RPMI8226 (cell line): ENCODE data around the gene MKLN1.
A peak's percentile ranks its signal among the peaks of the same experiment; 100 is the strongest.
"Not testable (repeated sequence)": the region's sequence is repeated elsewhere in the genome, so short reads cannot be mapped to it uniquely, and the experiment has no call there.

Experiments
- DNase-seq: peaks from one replicate; pipeline ENCODE4 v3.0.0-alpha.2; 2015

Gene MKLN1

GRCh38 chr7:131504157-131504899 is 176.7 kb downstream of the MKLN1 start:
- no peak for DNase-seq

- DNase-seq, result not testable (repeated sequence)
These were observed 177.5 kb downstream of the MKLN1 start for GRCh38 chr7:131505037-131505620.

GRCh38 chr7:131505636-131506557 is 178.2 kb downstream of the MKLN1 start:
- DNase-seq, result no peak

- DNase-seq, result no peak
These were observed 178.9 kb downstream of the MKLN1 start for GRCh38 chr7:131506597-131506996.

GRCh38 chr7:131507592-131508331 is 180.1 kb downstream of the MKLN1 start:
- DNase-seq, result peak; percentile 86

GRCh38 chr7:131508754-131509486 is 181.2 kb downstream of the MKLN1 start:
- DNase-seq, result no peak

GRCh38 chr7:131509781-131510180 is 182.1 kb downstream of the MKLN1 start:
- DNase-seq, result no peak

GRCh38 chr7:131511071-131511470 is 183.4 kb downstream of the MKLN1 start:
- DNase-seq, result no peak

GRCh38 chr7:131511774-131512535 is 184.3 kb downstream of the MKLN1 start:
- DNase-seq, result no peak

- peak; percentile 88 for DNase-seq
These were observed 185.8 kb downstream of the MKLN1 start for GRCh38 chr7:131513245-131514061.

- not testable (repeated sequence) for DNase-seq
These were observed 187.8 kb downstream of the MKLN1 start for GRCh38 chr7:131515471-131515870.

GRCh38 chr7:131517218-131517923 is 189.7 kb downstream of the MKLN1 start:
- DNase-seq, result no peak

- no peak for DNase-seq
These were observed 190.9 kb downstream of the MKLN1 start for GRCh38 chr7:131518626-131519025.

- DNase-seq, result no peak
These were observed 194.0 kb downstream of the MKLN1 start for GRCh38 chr7:131521651-131522163.

GRCh38 chr7:131522325-131522930 is 194.8 kb downstream of the MKLN1 start:
- DNase-seq, result peak; percentile 46

GRCh38 chr7:131524115-131524514 is 196.4 kb downstream of the MKLN1 start:
- DNase-seq, result no peak

- DNase-seq, result no peak
These were observed 197.0 kb downstream of the MKLN1 start for GRCh38 chr7:131524703-131525102.

GRCh38 chr7:131525820-131526219 is 198.1 kb downstream of the MKLN1 start:
- DNase-seq, result no peak

- peak; percentile 23 for DNase-seq
These were observed 199.8 kb downstream of the MKLN1 start for GRCh38 chr7:131527456-131527855.
